ENCODE results near the gene E2F7.
"Not testable (repeated sequence)": the region's sequence is repeated elsewhere in the genome, so short reads cannot be mapped to it uniquely, and the experiment has no call there.

Gene E2F7

DNA sequence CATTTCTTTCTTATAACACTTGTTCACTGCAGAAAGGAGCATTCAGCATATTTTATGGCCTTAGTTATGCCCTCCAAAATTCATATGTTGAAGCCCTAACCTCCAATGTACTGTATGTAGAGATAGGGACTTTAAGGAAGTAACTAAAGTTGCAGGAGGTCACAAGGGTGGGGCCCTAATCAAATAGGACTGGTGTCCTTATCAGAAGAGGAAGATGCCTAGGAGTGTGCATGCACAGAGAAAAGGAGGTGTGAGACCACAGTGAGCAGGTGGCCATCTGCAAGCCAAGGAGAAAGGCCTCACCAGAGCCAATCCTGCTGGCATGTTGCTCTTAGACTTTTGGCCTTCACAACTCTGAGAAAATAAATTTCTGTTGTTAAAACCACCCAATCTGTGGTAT is 12.9 kb upstream of the E2F7 start:
- Mint-ChIP-seq H3K9me3 (no peaks in the 10 kb centered on the region), H3K27me3 (peaks cover 24% of the 10 kb centered on the region), H3K27ac (no peak overlapping the region), H3K36me3 (no peaks in the 10 kb centered on the region), H3K4me3 (no peak overlapping the region), H3K4me1 (no peaks in the 10 kb centered on the region)

DNA sequence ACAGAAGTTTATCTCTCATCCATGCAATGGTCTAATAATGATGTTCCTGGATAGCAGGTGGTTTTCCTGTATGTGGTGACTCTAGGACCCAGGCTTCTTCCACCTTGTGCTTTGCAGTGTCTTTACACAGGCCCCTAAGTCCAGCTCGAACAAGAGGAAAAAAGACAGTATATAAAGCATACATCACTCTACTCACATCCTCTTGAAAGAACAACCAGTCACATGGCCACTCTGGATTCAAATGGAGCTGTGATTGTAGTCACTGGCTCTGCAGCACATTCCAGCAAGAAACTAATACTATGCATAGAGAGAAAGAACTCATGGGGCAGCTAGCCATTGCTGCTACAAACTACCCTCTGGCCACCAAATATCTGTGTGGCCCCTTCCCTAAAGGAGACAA is 11.5 kb upstream of the E2F7 start:
- H3K4me1 Mint-ChIP-seq = no peaks in the 10 kb centered on the region
- H3K4me3 Mint-ChIP-seq = no peak overlapping the region
- no peak overlapping the region for H3K27ac Mint-ChIP-seq
- no peaks in the 10 kb centered on the region for H3K36me3 Mint-ChIP-seq
- H3K9me3 Mint-ChIP-seq = no peaks in the 10 kb centered on the region
- H3K27me3 Mint-ChIP-seq = peaks cover 24% of the 10 kb centered on the region

DNA sequence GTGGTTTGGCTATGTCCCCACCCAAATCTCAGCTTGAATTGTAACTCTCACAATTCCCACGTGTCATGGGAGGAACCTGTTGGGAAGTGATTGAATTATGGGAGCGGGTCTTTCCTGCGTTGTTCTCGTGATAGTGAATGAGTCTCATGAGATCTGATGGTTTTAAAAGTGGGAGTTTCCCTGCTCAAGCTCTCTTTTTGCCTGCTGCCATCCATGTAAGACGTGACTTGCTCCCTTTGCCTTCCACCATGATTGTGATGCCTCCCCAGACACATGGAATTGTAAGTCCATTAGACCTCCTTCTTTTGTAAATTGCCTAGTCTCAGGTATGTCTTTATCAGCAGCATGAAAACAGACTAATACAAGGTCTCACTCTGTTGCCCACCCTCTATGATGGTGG is 8.5 kb upstream of the E2F7 start:
- not testable (repeated sequence) for H3K4me3 Mint-ChIP-seq, H3K27ac Mint-ChIP-seq, H3K4me1 Mint-ChIP-seq, H3K36me3 Mint-ChIP-seq, H3K9me3 Mint-ChIP-seq
- H3K27me3 Mint-ChIP-seq = peaks cover 16% of the 10 kb centered on the region

DNA sequence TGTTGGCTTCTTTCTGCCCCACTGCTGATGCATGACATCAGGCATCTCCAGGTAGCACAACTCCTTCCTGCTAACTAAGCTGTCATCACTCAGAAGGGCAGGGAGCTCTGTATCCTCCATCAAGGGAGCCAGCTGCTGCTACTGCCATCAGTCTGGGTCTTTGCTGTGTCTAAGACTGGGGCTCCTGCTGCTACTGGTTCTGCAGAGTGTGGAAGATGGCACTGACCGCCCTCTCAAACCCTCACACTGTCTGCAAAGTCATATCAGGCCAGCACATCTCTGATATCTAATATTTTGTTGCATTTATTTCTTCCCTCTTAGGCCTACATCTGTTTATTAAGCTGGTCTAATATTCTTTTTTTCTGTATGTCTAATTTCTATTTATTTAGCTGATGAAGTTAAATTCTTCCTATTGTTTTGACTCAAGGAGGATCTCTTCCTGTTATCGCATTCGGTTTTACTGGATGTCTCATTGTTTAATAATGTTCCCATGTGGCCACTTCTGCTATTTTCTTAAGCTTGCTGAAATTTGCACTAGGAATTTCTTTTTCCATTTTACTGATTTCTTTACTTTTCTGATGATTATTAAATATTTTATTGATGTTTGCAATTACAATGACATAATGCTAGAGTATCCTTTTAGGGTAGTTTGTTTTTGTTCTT is 7.6 kb upstream of the E2F7 start:
- H3K9me3 Mint-ChIP-seq = no peaks in the 10 kb centered on the region
- H3K4me1 Mint-ChIP-seq = no peaks in the 10 kb centered on the region
- peaks cover 15% of the 10 kb centered on the region for H3K27me3 Mint-ChIP-seq
- no peak overlapping the region for H3K4me3 Mint-ChIP-seq
- H3K36me3 Mint-ChIP-seq = no peaks in the 10 kb centered on the region
- no peak overlapping the region for H3K27ac Mint-ChIP-seq

DNA sequence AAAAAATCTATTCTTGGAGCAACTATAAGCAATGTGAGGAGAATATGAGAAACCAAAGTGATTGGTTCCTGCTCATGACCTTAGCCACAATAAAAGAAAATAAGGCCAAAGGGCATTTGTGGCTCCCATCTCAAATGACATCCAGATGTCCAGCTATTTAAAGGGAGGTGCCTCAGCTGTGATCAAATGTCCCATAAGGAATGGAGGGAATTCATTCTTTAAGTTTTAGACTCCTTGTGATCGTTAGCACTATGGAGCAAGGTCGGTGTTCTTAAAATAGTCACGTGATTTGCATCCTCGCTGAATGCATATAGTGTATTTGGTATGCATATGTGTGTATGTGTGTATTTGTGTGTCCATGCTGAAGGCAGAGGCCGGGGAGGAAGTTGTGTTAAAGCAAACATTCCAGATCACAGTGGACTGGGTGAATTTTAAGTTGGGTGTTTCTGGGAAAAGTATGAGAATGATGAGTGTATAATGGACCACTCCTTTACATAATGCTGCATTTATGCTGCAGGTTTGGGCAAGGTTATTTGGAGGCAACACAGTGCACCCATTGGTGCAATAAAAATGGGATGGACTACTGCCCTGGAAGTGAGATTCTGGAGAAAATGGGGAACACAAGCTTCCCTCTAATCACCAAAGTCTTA is 5.6 kb upstream of the E2F7 start:
- peaks cover 2% of the 10 kb centered on the region for H3K4me1 Mint-ChIP-seq
- H3K4me3 Mint-ChIP-seq = no peak overlapping the region
- no peaks in the 10 kb centered on the region for H3K36me3 Mint-ChIP-seq
- no peak overlapping the region for H3K27ac Mint-ChIP-seq
- H3K9me3 Mint-ChIP-seq = no peaks in the 10 kb centered on the region
- H3K27me3 Mint-ChIP-seq = peaks cover 7% of the 10 kb centered on the region

DNA sequence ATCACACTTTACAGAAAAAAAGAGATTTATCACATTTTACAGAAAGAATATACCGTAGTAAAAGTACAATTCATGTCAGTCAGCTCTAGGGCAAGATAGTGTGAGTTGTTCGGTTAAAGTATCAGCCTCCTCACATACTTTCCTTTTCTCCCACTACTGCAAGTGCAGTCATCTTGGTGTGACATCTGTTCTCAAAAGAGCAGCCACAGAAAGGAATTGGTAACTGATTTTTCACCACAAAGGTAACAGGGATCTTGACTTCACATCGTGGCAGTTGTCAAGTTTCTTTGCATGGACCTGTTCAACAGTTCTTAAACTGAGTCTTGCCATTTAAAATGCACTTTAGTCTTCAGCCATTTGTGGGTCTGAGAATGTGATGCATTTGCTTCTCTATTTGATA is 5.0 kb upstream of the E2F7 start:
- Mint-ChIP-seq H3K4me1 (peaks cover 3% of the 10 kb centered on the region), H3K27ac (no peak overlapping the region), H3K27me3 (peaks cover 8% of the 10 kb centered on the region), H3K9me3 (no peaks in the 10 kb centered on the region), H3K36me3 (no peaks in the 10 kb centered on the region), H3K4me3 (no peak overlapping the region)

DNA sequence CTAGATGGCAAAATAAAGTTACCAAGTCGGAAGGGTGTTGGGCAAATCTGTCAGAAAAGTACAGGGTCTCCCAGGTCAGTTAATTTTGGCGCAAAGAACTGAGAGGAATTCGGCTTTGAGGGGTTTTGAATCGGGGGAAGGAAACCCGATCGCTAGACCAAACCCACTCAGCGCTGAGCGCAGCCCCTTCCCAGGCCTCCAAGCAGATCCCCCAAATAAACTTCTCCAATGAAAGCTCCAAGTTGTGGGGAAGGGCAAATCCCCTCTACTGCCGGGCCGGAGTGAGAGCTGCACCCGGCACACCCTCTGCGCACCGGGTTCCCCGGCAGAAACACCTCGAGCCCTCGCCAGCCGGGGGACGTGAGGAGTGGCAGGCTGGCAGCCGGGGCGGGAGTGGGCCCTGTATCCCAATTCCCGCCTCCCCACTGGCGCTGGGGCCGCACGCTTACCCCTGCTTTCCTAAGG is 441 bp downstream of the E2F7 start:
- H3K4me3 Mint-ChIP-seq = peak overlapping the region; percentile 80

DNA sequence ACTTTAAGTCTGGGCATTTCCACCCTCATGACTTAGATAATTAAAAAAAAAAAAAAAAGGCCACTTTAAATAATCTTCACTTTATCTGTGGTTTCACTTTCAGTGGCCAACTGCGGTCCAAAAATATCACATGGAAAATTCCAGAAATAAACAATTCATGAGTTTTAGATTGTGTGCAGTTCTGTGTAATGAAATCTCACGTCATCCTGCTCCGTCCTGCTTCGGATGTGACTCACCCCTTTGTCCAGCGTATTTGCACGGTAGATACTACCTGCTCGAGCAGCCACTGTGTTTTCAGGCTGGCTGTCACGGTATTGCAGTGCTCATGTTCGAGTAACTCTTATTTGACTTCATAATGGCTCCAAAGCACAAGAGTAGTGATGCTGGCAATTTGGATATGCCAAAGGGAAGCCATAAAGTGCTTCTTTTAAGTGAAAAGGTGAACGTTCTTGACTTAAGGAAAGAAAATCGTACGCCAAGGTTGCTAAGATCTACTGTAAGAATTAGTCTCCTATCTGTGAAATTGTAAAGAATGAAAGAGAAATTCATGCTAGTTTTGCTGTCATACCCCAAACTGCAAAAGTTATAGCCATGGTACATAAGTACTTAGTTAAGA is 2.4 kb downstream of the E2F7 start:
- no peak overlapping the region for H3K27ac Mint-ChIP-seq
- no peak overlapping the region for H3K4me3 Mint-ChIP-seq
- H3K4me1 Mint-ChIP-seq = peaks cover 9% of the 10 kb centered on the region
- peaks cover 1% of the 10 kb centered on the region for H3K36me3 Mint-ChIP-seq
- peaks cover 12% of the 10 kb centered on the region for H3K27me3 Mint-ChIP-seq
- no peaks in the 10 kb centered on the region for H3K9me3 Mint-ChIP-seq

More for the DNA sequence above, 441 bp downstream of the E2F7 start:
- Mint-ChIP-seq H3K27ac (no peak overlapping the region), H3K27me3 (peaks cover 14% of the 10 kb centered on the region), H3K9me3 (no peaks in the 10 kb centered on the region), H3K4me1 (peaks cover 9% of the 10 kb centered on the region), H3K36me3 (peaks cover 1% of the 10 kb centered on the region)

DNA sequence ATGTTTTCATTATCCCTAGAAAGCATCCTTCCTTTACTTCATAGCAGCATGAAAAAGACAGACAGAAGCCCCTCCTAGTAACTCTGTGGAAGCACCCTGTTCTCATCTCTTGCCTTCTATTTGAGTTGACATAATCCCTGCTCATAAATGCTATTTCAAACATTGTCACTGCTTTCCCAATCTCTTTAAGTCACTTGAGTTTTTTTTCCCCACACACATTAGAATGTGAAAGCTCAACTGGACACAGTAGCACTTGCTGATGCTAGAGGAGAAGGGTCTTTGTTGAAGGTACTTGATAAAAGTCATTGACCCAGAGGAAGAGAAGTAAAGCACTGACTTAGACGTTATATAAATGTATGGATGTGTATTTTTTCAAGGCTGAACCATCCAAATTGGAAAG is 3.0 kb downstream of the E2F7 start:
- H3K9me3 Mint-ChIP-seq = no peaks in the 10 kb centered on the region
- H3K27ac Mint-ChIP-seq = no peak overlapping the region
- H3K4me1 Mint-ChIP-seq = peaks cover 9% of the 10 kb centered on the region
- peaks cover 1% of the 10 kb centered on the region for H3K36me3 Mint-ChIP-seq
- H3K4me3 Mint-ChIP-seq = no peak overlapping the region
- H3K27me3 Mint-ChIP-seq = peaks cover 12% of the 10 kb centered on the region

DNA sequence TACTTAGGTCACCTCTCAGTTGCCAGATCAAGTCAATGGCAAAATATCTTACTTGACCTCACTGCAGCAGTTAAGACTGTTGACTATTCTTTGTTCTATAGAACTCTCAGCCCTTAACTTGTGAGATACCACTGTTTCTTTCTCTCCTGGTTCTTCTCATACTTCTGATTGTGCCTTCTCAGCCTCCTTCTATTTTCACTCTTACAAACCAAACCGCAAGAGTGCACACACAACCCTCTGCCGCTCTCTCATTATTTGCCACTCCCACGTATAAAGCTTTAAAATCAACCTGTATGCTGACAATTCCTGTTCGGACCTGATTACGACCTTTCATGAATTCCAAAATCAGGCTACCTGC is 4.5 kb downstream of the E2F7 start:
- Mint-ChIP-seq H3K9me3 (no peaks in the 10 kb centered on the region), H3K27ac (no peak overlapping the region), H3K36me3 (peaks cover 1% of the 10 kb centered on the region), H3K4me1 (peaks cover 6% of the 10 kb centered on the region), H3K4me3 (no peak overlapping the region), H3K27me3 (peaks cover 9% of the 10 kb centered on the region)

DNA sequence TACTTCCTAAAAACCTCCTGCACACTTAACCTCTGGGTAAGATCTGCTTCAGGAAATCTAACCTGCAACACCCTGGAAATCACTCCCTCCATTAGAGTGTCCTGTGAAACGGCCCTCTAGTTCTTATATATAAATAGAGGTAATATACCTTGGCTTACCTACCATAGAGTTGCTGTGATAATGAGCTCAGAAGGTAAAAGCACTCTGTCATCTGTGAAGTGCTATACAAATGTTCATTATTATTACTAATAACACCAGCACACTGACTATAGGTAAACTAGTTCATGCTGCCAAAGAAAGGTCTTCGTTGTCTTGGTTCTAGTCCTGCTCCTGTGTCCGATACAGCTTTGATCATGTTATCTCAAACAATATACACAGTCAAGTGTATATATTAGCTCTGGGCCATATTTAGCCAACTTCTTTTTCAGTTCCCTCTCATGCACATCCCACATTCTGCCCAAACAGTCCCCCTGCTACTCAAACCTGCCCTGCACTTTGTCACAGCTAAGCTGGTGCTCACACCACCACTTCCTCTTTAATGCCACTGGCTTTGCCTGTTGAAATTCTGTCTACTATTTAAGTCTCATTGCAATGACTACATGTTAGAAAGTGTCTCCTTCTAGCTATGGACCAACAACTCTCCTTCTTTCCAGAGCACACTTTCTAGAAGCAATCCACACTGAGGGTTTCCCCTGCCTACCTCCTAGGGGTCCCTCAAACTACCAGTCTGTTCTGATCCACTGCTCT is 5.1 kb downstream of the E2F7 start:
- no peak overlapping the region for H3K27ac Mint-ChIP-seq
- peaks cover 9% of the 10 kb centered on the region for H3K27me3 Mint-ChIP-seq
- no peaks in the 10 kb centered on the region for H3K9me3 Mint-ChIP-seq
- peaks cover 5% of the 10 kb centered on the region for H3K4me1 Mint-ChIP-seq
- no peak overlapping the region for H3K4me3 Mint-ChIP-seq
- H3K36me3 Mint-ChIP-seq = peaks cover 1% of the 10 kb centered on the region

DNA sequence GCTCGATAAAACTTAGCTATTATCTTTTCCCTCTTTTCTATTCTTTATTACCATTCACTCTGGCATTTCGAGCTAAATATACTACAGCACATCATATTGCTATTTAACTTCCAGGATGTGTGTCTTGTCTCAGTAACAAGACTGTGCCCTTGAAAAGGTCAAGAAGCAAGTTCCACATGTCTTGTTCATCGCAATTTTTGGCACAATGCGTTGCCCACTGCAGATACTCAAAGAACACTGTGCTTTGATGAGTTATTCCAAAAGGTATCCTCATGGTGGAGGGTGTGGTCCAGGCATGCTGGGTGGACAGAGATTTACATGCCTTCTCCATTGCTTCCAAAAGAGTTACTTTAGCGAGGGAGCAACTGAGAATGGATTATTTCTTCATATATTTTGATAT is 6.6 kb downstream of the E2F7 start:
- no peaks in the 10 kb centered on the region for H3K4me1 Mint-ChIP-seq
- peaks cover 1% of the 10 kb centered on the region for H3K36me3 Mint-ChIP-seq
- no peak overlapping the region for H3K4me3 Mint-ChIP-seq
- H3K27me3 Mint-ChIP-seq = peaks cover 6% of the 10 kb centered on the region
- no peak overlapping the region for H3K27ac Mint-ChIP-seq
- no peaks in the 10 kb centered on the region for H3K9me3 Mint-ChIP-seq

DNA sequence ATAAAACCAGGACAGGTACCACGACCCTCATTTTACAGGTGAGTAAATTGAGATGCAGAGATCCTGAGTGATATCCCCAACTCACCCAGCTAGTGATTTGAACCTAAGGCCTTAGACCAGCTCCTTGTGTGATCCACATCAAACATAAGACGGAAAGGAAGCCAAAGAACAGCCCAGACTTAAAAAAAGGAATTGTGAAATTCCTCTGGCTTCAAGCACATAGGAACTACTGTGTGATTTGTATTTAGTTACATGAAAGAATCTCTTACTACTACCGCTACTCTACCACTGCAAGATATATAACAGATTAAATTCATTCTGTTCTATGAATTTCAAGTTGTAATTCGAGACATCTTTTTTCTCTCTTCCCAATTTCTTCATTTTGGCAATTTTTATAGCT is 10.5 kb downstream of the E2F7 start:
- Mint-ChIP-seq H3K4me3 (no peak overlapping the region), H3K4me1 (no peaks in the 10 kb centered on the region), H3K36me3 (no peaks in the 10 kb centered on the region), H3K27me3 (no peaks in the 10 kb centered on the region), H3K27ac (no peak overlapping the region), H3K9me3 (no peaks in the 10 kb centered on the region)

DNA sequence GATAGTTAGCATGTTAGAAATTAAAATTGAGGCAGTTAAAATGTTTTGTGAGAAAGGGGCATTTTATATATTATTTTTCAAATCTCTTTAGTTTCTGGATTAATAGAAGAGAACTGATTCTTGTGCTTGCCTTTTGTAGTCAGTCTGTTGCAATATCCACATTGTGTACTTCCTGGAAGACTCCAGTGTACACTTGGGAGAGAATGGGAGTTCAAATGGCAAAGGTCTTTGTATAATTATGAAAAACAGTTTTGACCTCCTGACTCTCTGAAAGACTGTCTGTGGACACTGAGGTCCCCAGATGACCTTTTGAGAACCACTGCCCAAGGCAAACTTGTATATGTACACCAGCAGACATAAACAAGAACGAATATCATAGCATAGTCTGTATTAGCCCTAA is 12.1 kb downstream of the E2F7 start:
- Mint-ChIP-seq H3K4me1 (no peaks in the 10 kb centered on the region), H3K4me3 (no peak overlapping the region), H3K36me3 (no peaks in the 10 kb centered on the region), H3K9me3 (no peaks in the 10 kb centered on the region), H3K27me3 (no peaks in the 10 kb centered on the region), H3K27ac (no peak overlapping the region)

DNA sequence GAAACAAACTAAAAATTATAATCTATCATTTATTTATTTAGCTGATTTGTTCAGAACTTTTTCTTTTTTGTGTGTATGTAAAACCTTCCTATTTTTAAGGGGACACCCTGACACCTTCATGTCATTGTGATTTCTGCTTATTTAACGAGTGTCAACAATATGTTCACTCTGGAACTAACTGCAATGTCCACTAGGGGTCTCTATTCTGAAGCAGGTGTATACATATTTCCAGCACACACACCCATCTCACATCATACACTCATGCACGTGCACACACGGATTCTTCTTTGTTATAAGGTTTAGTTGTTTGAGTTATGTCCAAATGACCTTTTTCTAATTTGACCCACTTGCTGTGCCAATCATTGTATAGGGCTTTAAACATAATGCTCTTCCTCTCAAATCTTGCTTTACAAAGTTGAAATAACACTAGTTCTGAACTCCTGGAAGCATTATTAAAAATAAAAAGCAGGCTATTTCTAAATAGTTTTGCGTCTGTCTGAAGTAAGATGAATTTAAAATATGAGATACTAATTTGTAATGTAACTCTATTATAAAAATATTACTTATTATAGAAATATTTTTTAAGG is 15.5 kb downstream of the E2F7 start:
- no peaks in the 10 kb centered on the region for H3K27me3 Mint-ChIP-seq
- no peaks in the 10 kb centered on the region for H3K36me3 Mint-ChIP-seq

More for the DNA sequence above, 15.5 kb downstream of the E2F7 start:
- Mint-ChIP-seq H3K4me1 (no peaks in the 10 kb centered on the region), H3K4me3 (no peak overlapping the region), H3K27ac (no peak overlapping the region), H3K9me3 (no peaks in the 10 kb centered on the region)

All from activated naive CD4-positive, alpha-beta T cell treated with anti-CD3 and anti-CD28 coated beads, Interleukin-2, amount 50 U/mL, for 24 hours (primary cell).